ENCODE measurements around the gene NECAP2. TPM values are rescaled to one million over a fixed set of nuclear protein-coding genes. Genes with fewer than 3 reads are reported as not detected.

The NECAP2 gene
- 49.1 TPM for polyA plus RNA-seq (2013, experiment 1 of 2; ENCODE audit: insufficient read length)
- polyA plus RNA-seq (2013, experiment 2 of 2; ENCODE audit: insufficient read length): 49.1 TPM

DNA sequence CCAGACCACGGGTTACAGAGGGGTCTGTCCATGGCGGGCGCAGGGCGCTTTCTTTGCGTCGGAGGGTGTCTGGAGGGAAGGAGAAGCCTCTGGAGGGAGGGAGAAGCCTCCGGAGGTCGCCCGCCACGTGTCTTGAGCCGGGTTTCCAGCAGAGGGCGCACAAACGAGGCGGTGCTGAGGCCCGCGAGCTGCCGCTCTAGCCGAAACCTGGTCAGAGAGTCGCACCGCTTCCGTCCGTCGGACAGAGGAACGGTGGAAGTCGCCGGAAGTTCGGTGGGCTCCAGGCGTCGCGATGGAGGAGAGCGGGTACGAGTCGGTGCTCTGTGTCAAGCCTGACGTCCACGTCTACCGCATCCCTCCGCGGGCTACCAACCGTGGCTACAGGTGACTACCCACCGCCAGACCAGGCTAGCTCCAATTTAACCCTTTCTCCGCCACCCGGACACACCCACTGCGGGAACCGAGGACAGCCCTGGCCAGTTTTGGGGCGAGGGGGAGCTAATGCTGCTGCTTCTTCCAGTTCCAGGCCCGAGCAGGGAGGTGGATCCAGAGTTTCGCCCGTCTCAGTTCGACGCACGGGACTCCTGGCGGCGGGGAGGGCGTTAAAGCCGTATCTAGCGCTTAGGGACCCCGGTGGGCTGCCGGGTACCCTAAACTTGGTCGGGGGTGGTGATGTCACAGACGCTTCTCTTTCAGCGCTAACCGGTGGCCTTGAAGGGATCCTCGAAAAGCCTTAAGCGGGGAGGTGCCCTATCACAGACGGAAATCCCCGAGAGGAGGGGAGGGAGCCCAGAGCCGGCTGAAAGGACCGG is at the start of gene NECAP2:
Gene NECAP2 (plus strand): TSS at position 255 of the 812 bp plus-strand sequence. CDS start 38 bp downstream, at position 293.
- peak; percentile 92 for DNase-seq

DNA sequence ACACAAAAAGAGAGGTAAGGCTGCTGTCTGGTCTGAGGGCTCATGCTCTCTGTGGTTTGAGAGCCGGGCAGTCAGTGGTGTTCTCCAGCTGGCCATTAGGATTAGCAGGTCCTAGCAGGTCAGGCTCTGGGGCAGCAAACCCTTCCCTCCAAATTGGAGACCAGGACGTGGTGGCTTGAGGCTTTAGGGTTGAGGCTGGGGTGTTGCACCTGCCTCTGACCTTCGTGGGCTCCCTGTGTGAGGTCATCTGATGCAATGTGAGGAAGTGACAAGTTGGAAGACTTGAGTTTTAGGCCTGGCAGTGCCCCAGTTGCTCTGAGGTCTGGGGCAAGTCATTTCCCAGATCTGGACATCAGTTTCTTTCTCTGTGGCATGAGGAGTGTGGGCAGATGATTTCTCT is 49.1 kb upstream of the NECAP2 start:
- DNase-seq: no peak

DNA sequence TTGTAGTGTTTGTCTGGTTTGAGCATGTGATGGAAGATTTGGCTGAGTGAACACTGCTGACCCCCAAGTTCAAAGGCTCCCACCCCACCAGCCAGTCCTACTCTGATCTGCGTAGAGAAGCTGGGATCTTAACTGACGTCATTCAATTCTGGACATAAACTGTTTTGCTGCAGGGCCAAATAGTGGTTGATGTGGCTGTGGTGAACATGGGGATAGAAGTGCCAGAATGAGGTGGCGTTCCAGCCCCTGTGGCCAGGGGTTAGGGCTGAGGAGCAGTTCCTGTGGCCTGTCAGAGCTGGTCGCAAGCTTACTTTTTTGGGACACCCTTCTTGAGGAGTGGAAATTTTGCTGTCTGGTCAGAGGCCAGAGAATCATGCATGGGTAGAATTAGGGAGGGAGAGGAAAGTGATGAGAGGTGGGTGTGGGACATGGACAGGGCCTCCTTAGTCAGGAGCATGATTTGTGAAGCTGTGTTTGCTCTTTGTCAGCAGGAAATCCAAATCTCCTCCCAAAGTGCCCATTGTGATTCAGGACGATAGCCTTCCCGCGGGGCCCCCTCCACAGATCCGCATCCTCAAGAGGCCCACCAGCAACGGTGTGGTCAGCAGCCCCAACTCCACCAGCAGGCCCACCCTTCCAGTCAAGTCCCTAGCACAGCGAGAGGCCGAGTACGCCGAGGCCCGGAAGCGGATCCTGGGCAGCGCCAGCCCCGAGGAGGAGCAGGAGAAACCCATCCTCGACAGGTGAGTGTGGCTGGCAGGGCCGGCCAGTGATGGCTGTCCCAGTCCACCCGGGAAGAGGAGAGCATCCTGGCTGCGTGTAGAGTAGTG is 47.6 kb upstream of the NECAP2 start:
- DNase-seq: no peak

- no peak for DNase-seq
These were observed 46.7 kb upstream of the NECAP2 start for GRCh38 chr1:16393570-16394521.

DNA sequence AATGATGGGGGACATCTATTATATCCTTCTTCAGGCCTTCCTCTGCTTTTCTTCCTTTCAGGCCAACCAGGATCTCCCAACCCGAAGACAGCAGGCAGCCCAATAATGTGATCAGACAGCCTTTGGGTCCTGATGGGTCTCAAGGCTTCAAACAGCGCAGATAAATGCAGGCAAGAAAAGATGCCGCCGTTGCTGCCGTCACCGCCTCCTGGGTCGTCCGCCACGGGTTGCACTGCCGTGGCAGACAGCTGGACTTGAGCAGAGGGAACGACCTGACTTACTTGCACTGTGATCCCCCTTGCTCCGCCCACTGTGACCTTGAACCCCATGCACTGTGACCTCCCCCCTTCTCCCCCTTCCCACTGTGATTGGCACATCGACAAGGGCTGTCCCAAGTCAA is 45.5 kb upstream of the NECAP2 start:
- no peak for DNase-seq

DNA sequence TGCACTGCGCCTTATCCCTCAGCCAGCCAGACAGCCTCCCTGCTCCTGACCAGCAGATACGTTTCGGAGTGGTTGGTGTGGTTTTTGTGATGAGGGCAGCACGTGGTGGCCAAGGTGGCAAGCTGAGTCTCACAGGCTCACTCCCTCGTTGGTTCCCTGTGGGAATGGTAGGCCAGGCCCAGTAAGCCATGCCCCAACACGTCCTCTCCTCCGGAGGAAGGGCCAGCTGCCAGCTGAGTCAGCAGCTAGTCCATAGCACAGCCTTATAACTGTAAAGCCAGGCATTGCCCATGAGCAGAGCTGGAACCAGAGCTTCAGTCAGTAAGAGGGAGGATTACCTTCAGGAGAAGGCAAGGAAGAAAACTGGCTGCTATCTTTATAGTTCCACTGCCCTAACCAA is 43.9 kb upstream of the NECAP2 start:
- DNase-seq: peak; percentile 63

GRCh38 chr1:16397120-16397519 is 43.4 kb upstream of the NECAP2 start:
- DNase-seq: no peak

DNA sequence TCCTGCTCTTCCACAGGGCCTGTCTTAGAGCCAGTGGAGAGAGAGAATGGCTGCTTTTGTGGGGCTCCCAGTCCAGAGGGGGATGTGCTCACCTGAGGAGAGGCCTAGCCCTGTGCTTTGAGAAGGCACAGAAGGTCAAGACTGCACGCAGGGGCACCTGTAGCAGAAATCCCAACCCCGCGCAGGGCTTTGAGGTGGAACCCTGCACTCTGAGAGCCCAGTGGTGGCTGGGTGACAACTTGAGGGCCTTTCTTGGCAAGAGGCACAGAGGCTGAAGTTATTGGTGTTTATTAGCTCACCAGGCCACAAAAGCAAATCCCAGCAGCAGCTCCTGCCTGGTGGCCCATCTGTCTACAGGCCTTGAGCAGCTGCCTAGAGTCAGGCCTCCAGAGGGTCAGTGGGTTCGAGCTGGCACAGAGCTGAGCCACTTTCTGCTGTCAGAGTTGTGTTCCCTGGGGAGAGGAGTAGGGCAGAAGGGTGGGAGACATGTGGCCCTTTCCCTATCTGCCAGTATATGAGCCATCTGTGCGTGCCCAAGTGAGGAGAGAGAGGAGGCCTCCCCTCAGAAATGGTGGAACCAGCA is 42.1 kb upstream of the NECAP2 start:
- DNase-seq: no peak

- DNase-seq: no peak
These were observed 37.8 kb upstream of the NECAP2 start for GRCh38 chr1:16402742-16403141.

DNA sequence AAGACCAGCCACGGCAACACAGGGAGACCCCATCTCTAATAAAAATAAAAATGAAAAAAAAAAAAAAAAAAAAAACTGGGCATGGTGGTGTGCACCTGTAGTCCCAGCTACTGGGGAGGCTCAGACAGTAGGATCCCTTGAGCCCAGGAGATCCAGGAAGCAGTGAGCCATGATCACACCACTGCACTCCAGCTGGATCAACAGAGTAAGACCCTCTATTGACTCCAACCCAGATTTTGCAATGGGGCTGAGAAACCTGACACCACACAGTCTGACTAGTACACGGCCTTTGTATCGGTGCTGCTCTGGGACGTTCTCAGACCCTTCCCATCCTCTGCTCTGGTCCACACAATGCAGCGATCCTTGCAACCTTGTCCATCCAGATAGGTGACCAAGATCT is 35.1 kb upstream of the NECAP2 start:
- DNase-seq: no peak

DNA sequence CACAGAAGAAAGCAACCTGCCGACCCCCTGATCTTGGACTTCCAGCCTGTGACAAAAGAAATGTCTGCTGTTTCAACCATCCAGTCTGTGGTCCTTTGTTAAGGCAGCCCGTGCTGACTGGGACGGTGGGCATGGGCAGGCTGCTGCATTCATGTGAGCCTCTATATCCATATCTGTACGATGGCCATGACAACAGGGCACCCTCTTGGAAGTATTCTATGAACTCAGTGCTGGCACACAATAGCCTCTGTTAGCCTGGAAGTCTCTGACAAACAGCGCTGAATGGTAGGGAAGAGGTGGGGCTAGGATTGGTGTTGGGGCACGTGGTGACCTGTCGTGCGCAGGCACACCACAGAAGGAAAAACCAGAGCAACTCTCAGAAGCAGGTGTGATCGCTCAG is 33.7 kb upstream of the NECAP2 start:
- DNase-seq: no peak

- no peak for DNase-seq
These were observed 30.9 kb upstream of the NECAP2 start for GRCh38 chr1:16409536-16410152.

DNA sequence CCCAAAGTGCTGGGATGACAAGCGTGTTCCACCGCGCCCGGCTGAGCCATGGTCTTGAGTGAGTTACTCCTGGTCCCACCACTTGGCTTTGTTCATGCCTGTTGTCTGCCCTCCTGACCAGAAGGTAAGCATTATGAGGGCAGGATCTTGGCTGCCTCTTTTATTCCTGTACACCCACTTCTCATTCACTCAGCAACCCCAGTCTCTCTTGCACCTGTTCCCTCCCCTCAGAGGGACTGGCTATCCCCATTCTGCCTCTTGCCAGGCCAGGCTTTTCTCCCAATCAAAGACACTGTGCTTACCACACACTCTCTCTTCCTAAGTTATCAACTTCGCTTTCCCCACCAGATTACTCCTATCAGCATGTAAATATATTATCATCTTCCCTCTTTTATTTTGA is 29.7 kb upstream of the NECAP2 start:
- DNase-seq: no peak

GRCh38 chr1:16413191-16413590 is 27.3 kb upstream of the NECAP2 start:
- DNase-seq: no peak

GRCh38 chr1:16418823-16419425 is 21.6 kb upstream of the NECAP2 start:
- no peak for DNase-seq

DNA sequence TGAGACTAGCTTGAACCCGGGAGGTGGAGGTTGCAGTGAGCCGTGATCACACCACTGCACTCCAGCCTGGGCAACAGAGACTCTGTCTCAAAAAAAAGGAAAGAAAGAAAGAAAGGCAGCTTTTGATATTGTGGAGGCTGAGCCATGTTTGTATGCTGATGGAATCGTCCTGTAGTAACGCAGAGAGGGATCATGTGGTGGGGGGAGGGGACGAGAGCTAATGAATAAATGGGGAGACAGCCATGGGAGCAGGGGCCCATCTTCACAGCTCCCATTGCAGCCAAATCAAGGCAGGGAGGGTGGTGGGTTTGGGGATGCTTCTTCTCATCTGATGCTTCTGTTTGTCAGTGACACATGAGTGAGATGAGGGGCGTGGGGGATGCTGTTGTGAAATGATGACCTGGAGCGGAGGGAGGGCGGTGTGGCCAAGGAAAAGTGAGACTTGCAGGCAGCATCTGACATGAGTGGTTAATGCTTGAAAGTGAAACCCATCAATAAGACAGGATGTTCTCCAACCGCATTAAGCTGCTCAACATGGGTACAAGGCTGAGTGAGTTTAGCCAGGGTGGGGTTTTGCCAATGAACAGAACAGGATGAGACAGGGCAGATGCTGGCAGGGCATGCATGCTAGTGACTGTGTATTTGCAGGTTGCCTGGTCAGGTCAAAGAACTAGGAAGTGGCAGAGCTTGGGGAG is 20.0 kb upstream of the NECAP2 start:
- no peak for DNase-seq

- DNase-seq: no peak
These were observed 19.3 kb upstream of the NECAP2 start for GRCh38 chr1:16421201-16421600.

DNA sequence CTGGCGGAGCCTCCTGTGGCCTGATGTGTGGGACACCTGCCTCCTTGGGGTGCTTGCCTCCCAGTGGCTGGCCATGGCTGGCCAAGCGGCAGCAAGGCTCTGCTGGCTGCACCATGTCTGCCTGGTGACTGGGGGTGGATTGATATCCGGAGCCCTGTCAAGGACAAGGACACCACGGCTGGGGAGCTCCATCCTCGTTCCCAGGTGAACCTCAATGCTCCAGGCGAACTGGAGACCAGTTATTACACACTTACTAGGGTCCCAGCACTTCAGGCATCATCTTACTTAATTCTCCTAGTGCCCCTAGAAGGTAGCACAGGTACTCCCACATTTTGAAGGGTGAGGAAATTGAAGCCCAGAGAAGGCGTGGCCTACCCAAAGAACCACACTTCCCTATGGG is 18.5 kb upstream of the NECAP2 start:
- no peak for DNase-seq

- DNase-seq: no peak
These were observed 15.1 kb upstream of the NECAP2 start for GRCh38 chr1:16425125-16426025.
